HG03196 (cell line): ENCODE data around the gene INVS.

Experiments used
- ATAC-seq: cut with Tn5 transposase; IDR thresholded peaks from one replicate; pipeline ENCODE4 v1.9.1; 2021; ENCODE audit not compliant: unreplicated experiment

Gene INVS

GRCh38 chr9:100267211-100267610 is 168.2 kb downstream of the INVS start:
- no peak for ATAC-seq

DNA sequence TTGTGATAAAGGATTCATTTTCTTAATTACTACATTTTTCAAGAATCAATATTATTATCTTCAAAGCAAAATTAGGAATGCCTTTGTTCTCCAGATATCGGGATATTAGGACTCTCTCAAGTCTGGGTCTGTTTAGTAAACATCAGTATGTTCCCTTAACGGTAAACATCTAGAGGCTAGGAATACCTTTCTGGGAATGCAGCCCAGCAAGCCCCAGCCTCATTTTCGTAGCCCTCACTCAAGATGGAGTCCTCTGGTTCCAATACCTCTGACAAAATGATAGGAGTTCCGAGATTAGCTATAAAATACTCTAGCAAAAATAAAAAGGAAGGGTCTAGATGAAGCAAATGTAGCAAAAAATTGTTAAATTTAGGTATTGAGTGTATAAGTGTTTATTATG is 169.2 kb downstream of the INVS start:
- no peak for ATAC-seq

DNA sequence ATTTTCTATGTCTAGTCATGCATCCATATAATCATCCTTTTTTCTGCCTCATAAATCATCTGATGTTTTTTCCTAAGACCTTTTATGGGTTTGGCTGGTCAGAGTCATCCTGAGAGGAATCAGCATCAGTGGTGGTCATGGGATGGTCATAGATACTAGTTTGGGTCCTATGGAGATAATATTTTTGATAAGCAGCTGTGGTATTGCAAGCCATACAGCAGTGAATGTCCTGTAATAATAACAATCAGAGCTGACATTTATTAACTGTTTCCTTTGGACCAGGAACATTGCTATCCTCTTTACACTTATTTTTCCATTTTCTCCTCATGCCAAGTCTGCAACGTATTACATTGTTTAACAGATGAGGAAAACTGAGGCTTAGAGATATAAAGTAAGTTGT is 170.6 kb downstream of the INVS start:
- no peak for ATAC-seq

DNA sequence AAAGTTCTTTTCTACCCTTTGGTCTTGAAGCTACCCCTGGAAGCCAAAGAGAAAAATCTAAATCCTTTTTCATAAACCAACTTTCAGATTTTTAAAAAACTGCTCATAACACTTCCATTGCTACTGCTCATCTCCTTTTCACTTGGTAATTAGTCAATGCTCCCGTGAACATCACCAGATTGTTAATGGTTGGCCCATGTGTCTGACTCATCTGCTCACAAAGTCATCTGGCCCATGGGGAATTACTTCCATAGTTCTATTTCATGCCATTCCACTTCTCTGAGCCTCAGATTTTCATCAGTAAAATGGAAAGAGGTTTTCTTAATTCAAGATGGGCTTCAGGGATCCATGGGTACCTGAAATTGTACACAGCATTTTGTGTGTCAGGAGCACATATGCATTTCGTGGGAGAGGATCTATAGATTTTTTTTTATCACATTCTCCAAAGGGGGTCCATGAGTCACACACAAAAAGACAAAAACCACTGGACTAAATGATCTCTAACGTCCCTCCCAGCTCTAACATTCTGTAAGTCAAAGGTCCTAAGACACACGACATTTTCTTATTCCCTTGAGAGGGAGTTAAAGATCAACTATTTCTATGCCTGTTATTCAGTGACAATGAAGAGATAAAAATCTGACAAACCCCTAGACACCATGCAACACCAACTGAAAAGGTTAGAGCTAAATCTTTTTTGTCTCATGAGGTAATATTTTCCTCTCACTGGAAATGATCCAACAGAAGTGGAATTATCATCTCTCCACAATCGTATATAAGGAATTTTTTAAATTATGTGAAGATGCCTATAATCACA is 178.3 kb downstream of the INVS start:
- ATAC-seq: no peak

DNA sequence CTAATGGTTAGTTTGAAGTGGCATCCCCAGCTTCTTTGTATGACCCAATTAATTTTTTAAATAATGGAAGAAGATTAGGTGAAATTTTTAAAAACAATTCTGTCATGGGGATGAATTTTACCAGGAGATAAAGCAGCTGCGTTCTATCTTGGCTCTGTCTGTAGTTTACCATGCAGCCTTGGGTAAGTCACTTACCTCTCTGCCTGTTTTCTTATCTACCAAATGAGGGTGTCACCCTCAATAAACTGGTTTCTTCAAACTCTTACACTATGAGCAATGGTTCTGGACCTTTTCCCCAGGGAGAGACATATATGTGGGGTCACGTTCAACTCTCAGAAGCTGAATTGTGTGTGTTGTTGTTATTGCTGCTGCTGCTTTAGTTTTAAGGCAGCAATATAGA is 182.0 kb downstream of the INVS start:
- ATAC-seq: no peak

GRCh38 chr9:100281676-100282387 is 182.8 kb downstream of the INVS start:
- no peak for ATAC-seq

- ATAC-seq: no peak
Measured at GRCh38 chr9:100282388-100282719, 183.3 kb downstream of the INVS start.

DNA sequence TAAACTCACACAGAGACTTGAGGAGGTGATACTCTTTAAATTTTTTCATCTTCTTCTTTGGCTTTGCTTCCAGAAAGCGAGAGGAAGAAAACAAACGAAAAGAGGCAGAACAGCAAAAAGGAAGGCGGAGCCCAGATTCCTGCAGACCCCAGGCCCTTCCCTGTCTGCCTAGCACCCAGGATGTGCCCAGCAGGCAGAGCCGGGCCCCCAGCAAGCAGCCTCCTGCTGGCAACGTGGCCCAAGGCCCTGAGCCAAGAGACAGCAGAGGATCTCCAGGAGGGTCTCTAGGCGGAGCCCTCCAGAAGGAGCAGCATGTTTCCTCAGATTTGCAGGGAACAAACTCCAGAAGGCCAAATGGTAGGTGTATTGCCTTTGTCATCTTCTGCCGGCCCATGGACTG is 185.2 kb downstream of the INVS start:
- ATAC-seq: no peak

DNA sequence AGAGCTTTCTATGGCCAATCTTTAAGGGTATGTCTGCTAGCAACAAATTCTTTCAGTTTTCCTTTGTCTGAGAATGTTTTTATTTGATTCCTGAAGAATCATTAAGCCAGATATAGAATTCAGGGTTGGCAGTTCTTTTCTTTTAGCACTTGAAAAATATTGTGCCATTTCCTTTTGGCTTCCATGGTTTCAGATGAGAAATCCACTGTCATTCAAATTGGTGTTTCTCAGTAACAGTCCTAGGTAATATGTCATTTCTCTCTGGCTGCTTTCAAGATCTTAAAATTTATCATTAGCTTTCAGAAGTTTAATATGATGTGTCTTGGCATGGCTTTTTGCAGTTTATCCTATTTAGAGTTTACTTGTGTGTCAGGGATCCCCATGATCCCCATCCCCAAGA is 186.0 kb downstream of the INVS start:
- no peak for ATAC-seq

GRCh38 chr9:100285601-100286000 is 186.6 kb downstream of the INVS start:
- ATAC-seq: no peak

DNA sequence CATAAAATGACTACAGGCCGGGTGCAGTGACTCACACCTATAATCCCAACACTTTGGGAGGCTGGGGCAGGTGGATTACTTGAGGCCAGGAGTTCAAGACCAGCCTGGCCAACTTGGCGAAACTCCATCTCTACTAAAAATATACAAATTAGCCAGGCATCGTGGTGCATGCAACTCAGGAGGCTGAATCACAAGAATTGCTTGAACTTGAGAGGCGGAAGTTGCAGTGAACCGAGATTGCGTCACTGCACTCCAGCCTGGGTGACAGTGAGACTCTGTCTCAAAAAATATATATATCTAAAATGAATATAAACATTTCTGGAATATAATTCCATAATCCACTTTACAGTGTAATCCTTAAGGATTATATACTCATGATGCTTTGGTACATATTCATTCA is 187.2 kb downstream of the INVS start:
- no peak for ATAC-seq

GRCh38 chr9:100287186-100287585 is 188.1 kb downstream of the INVS start:
- no peak for ATAC-seq

DNA sequence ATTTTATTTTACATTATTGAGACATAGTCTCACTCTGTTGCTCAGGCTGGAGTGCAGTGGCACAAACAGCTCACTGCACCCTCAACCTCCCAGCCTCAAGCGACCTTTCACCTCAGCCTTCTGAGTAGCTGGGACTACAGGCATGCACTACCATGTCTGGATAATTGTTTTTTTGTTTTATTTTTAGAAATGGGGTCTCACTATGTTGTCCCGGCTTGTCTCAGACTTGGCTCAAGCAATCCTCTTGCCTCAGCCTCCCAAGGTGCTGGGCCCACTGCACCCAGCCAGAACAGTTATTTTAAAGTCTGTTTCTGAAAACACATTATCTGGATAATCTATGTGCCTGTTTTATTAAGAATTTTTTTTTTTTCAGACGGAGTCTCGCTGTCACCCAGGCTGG is 191.7 kb downstream of the INVS start:
- ATAC-seq: no peak

DNA sequence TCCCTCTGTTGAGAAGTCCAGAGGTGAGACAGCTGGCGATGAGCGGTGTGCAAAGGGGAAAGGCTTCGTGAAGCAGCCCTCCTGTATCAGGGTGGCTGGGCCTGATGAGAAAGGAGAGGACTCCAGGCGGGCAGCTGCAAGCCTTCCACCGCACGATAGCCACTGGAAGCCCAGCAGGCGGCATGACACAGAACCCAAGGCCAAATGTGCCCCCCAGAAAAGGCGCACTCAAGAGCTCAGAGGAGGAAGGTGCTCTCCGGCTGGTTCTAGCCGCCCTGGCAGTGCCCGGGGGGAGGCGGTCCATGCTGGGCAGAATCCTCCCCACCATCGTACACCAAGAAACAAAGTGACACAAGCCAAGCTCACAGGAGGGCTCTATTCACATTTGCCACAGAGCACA is 193.4 kb downstream of the INVS start:
- no peak for ATAC-seq

DNA sequence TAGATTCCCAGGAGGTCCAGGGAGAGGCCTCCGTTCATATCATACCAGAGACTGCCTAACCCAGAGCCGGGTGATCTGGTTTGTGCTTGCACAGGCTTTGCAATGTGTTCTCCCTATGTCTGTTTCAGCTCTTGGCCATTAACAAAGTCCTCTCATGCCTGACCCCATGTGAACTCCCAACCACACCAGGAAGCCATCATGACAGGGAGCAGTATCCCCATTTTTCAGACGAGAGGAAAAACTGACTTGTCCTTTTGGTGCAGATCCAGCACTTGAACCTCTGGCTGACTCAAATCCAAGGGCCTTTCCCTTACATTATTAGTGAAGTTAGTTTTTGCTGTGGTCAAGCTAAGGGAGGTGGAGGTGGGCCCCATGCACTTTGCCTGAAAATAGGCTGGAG is 195.3 kb downstream of the INVS start:
- no peak for ATAC-seq

DNA sequence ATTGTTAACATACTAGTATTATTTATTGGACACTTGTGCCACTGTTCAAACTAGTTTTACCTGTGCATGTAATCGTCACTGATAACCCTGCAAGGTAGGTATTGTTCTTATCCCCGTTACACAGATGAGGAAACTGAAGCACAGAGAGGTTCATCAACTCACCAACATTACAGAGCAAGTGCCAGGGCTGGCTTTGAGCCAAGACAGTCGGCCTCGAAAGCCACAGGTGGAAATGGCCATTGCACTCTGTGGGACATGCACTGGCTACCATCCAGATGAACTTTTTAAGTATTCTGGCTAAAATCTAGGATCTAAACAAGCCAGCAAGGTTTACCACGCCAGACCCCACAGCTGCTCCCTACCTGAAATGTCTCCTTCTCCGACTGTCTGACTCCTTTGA is 195.8 kb downstream of the INVS start:
- ATAC-seq: no peak

GRCh38 chr9:100295240-100295639 is 196.2 kb downstream of the INVS start:
- no peak for ATAC-seq

GRCh38 chr9:100296407-100296806 is 197.4 kb downstream of the INVS start:
- no peak for ATAC-seq

DNA sequence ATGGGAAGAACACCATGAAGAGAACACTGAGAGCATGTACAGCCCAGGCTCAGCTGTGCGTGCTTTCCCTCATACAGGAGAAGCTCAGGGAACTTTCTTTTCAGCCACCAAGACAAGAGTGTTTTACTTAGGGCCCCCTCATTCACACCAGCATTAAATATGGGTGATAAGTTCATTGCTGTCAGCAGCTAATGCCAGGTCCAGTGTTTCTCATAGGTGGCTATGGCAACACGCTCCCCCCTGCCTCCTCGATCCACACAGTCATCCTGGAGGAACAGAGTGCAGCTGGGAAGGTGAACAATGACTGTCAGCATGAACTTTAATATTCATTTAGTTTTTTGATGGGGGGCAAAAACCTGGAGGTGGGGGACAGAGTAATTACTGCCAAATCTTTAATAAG is 199.3 kb downstream of the INVS start:
- ATAC-seq: no peak

DNA sequence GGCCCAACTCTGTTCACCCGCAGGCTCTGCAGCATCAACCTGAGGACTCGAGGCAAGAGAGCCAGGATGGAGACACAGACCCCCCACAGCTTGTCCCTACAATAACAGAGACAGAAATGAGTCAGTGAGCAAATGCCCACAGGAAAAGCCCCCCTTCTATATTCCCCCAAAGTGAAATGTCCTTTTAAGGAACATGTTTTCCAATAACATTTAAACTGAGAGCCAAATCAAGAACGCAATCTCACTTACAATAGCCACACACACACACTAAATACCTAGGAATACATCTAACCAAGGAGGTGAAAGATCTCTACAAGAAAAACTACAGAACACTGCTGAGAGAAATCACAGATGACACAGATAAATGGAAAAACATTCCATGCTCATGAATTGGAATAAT is 204.7 kb downstream of the INVS start:
- ATAC-seq: no peak

GRCh38 chr9:100306283-100306682 is 207.2 kb downstream of the INVS start:
- no peak for ATAC-seq

- ATAC-seq: no peak
Measured at GRCh38 chr9:100307080-100307479, 208.0 kb downstream of the INVS start.
